RWPE1 (cell line): Measurements from ENCODE around the gene SLC25A25.
"Not testable (repeated sequence)": the region's sequence is repeated elsewhere in the genome, so short reads cannot be mapped to it uniquely, and the experiment has no call there.

Source experiments
- CTCF ChIA-PET: fragments of 350-600 bp; sonication (Branson Sonifier 250); formaldehyde crosslinking; extraction: SDS; loops from one replicate; lab custom pipeline; 2021; lab: Yijun Ruan, JAX
- POLR2A ChIA-PET: fragments of 400-600 bp; formaldehyde crosslinking; extraction: SDS; loops from one replicate; lab custom pipeline; 2020; ENCODE audit warnings: antibody characterized with exemption; ENCODE audit not compliant: low non-redundant PET; lab: Yijun Ruan, JAX
- DNase-seq: peaks from one replicate; pipeline ENCODE4 v3.0.0; 2012; ENCODE audit warnings: low spot score
- H3K27ac ChIP-seq: fragments of 450-650 bp; 2 replicates; pipeline ENCODE4 v1.5.1; 2017
- CTCF ChIP-seq: fragments of 450-650 bp; conservative IDR thresholded peaks from 2 replicates; pipeline ENCODE4 v1.5.1; 2017; ENCODE audit warnings: low read depth, mild to moderate bottlenecking

The SLC25A25 gene

GRCh38 chr9:128127990-128128835 lies 60.2 kb downstream of the SLC25A25 start:
- H3K27ac ChIP-seq, result peak overlapping the region; percentile 95
- POLR2A ChIA-PET, result interaction anchor here (0.6 to 2.0 kb wide), 6 partner anchors 8 to 239 kb away, joined by 3 to 7 read pairs (median 4); partner anchors contain the start of gene BBLN
- CTCF ChIA-PET, result interaction anchor here (0.6 to 4.2 kb wide), 4 partner anchors 10 to 173 kb away, joined by 3 to 40 read pairs (median 4); no protein-coding TSS in a partner anchor
- TF ChIP-seq CTCF, result no peak
- DNase-seq, result peak; percentile 94

GRCh38 chr9:128128836-128129590 lies 61.0 kb downstream of the SLC25A25 start:
- ChIA-PET CTCF (interaction anchor here (0.8 to 4.2 kb wide), 3 partner anchors 11 to 25 kb away, joined by 3 to 40 read pairs (median 4); no protein-coding TSS in a partner anchor), POLR2A (interaction anchor here (0.5 to 2.0 kb wide), 5 partner anchors 13 to 163 kb away, joined by 3 to 7 read pairs (median 5); partner anchors contain the start of gene BBLN)
- TF ChIP-seq CTCF, result no peak
- no peak for DNase-seq
- peak overlapping the region; percentile 95 for H3K27ac ChIP-seq

DNA sequence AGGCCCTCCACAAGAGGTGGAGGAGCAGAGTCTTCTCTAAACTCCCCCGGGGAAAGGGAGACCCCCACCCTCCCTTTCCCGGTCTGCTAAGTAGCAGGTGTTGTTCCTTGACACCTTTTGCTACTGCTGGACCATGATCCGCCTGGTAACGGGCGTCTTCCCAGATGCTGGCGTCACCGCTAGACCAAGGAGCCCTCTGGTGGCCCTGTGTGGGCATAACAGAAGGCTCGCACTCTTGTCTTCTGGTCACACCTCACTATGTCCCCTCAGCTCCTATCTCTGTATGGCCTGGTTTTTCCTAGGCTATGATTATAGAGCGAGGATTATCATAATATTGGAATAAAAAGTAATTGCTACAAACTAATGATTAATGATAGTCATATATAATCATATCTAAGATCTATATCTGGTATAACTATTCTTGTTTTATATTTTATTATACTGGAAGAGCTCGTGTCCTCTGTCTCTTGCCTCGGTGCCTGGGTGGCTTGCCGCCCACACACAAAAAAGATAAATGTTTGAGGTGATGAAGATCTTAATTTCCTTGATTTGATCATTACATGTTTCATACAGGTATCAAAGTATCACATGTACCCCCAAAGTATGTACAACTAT lies 62.1 kb downstream of the SLC25A25 start:
- CTCF ChIA-PET, result interaction anchor here (0.6 kb wide), 1 partner anchor 61 kb away, joined by 3 read pairs; no protein-coding TSS in a partner anchor
- POLR2A ChIA-PET, H3K27ac ChIP-seq, DNase-seq: not testable (repeated sequence)
- TF ChIP-seq CTCF, result peak; percentile 73

- CTCF ChIA-PET, result interaction anchor here (0.6 kb wide), 1 partner anchor 60 kb away, joined by 3 read pairs; no protein-coding TSS in a partner anchor
- H3K27ac ChIP-seq, DNase-seq, POLR2A ChIA-PET: not testable (repeated sequence)
These were observed 62.6 kb downstream of the SLC25A25 start for GRCh38 chr9:128130651-128131050.

GRCh38 chr9:128131346-128131745 lies 63.3 kb downstream of the SLC25A25 start:
- DNase-seq, CTCF ChIA-PET, POLR2A ChIA-PET, H3K27ac ChIP-seq: not testable (repeated sequence)

GRCh38 chr9:128132139-128132538 lies 64.1 kb downstream of the SLC25A25 start:
- H3K27ac ChIP-seq, CTCF ChIA-PET, POLR2A ChIA-PET, DNase-seq: not testable (repeated sequence)

GRCh38 chr9:128135561-128135960 lies 67.5 kb downstream of the SLC25A25 start:
- POLR2A ChIA-PET, CTCF ChIA-PET, DNase-seq, H3K27ac ChIP-seq: not testable (repeated sequence)
